NCI-H345 treated with DMSO at 0.1 percent for 48 hours (cell line): ENCODE data around the gene ADD1.

ENCODE experiments used
- DNase-seq: peaks from one replicate; lab custom pipeline; 2025; ENCODE audit not compliant: unreplicated experiment; lab: John Stamatoyannopoulos, UW

ADD1 gene

DNA sequence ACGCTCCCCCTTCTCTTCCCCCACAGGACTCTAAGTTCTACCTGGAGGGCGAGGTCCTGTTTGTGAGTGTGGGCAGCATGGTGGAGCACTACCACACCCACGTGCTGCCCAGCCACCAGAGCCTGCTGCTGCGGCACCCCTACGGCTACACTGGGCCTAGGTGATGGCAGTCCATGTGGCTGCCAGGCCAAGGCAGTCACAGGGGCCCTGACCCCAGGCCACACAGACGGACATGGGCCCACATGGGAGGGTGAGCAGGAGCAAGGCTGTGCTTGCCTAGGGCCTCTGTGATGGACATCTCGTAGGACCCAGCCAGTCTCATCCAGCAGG lies 10.0 kb upstream of the ADD1 start:
- DNase-seq: no peak

DNA sequence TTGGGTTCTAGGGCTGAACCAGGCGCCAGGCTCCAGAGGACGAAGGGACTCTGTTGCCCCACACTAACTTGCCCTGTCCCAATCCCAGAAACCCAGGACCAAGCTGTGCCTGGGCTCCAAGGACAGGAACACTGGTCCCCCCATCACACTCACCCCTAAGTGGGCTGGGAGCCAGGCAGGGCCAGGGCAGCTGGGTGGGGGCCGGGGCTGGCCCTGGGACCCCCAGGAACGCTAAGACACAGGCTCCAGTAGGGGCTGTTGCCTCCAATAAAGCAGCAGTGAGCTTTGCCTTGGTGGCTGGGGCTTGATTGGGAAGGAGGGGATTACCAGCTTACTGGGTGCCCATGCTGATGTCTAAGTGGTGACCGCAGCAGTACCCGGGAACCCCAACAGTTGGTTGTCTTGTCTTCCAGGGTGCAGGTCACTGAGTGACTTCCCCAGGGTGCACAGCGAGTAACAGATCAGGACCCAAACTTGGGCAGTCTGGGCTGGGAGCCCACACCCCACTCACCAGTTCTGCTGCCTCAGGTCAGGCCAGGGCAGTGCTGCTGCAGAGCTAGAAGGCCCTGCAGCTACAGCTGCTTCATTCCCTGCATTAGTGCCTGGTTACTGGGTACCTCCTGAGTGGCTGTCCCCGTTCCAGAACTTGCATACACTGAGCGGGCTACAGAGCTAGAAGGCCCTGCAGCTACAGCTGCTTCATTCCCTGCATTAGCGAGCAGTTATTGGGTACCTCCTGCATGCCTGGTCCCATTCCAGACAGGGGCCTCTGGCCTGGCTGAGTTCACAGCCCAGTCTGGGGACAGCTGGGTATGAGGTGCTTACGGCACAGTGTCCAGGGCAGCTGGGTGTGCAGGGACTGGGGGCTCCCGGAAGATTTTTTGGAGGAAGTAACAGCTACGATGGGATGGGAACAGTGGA lies 9.4 kb upstream of the ADD1 start:
- no peak for DNase-seq

DNA sequence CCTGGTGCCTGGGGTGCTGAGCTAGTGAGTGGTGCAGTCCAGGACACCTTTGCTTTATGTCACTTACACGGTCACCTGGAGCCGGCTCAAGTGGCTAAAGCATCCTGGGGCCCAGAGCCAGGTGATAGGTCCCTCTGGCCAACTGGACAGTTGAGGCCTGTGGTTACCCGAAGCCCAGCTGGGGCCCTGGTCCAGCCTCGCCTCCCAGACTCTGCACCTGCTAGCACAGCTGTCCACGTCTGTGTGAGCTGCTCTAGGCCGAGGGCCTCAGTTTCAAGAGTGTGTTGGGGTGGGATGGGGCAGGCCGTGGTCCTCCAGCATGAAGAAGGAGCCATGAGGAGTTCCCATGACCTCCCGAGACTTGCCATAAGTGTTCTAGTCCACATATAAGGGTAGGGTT lies 7.7 kb upstream of the ADD1 start:
- no peak for DNase-seq

DNA sequence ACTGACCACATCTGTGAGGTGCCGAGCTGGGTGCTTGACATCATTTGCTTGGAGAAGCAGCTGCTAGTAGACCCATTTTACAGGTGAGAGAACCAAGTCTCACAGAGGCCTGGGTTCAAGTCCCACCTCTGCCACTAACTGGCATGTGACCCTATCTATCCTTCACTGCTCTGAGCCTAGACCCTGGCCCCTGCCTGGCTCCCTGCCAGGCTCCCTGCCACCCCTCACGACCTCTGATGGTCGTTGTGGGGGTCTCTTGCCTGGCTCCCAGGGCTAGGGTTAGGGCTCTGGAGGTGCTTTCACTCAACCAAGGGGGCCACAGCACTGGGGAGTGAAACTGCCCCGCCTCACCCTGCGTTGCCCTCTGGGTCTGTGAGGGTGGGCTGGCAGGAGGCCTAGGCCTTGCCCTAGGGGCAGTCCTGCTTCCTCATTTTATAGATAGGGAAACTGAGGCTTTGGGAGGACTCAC lies 7.2 kb upstream of the ADD1 start:
- DNase-seq: no peak

DNA sequence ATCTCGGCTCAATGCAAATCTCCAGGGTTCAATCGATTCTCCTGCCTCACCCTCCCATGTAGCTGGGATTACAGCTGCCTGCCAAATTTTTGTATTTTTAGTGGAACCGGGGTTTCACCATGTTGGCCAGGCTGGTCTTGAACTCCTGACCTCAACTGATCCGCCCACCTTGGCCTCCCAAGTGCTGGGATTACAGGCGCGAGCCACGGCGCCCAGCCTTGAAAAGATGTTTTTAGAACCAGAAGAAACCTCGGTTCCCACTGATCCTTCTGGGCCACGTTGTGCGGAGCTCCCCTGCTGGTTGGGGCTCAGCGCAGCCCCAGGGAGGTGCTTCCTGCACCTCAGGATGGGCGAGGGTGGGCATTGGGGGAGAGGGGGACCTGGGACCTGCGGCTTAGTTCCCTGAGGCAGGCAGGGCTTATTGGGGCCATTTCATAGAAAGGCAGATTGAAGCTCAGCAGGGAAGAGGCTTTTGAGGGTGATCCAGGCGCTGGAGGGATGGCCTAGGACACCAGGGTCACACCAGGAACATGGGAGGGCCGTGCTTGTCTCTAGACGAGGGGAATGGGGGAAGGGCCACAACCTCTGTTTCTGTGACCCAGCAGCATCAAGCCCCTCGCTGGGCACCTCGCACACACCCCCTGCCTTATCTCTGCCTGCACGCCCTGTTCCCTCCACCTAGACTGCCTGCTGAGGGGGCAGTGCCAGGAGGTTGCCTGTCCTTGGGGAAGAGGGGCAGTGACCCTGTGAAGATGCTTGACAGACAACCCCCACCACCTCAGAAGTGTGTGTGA lies 6.3 kb upstream of the ADD1 start:
- DNase-seq: no peak

DNA sequence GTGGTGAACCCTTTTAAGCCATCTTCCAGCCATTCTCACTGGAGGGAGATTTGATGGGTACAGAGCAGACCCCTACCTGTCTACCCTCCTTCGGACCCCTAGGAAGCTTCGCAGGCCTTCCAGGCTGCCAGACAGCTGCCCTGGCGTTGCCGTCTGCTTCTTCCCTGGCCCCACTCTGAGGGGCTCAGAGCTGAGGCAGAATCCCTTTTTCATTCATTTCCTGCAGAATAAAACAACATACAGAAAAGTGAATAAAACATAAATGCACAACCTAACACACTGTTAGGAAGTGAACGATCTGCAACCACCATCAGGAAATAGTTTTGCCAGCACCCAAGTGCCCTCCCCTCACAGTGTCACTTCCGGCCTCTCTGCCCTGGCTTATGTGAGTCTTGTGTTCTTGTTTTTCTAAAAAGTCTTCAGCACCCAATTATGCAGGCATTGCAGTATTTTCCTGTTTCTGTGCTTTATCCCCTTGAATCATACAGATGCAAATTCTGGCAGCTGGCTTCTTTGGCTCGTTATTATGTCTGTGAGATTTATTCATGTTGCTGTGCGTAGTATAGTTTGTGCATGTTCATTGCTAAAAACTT lies 5.6 kb upstream of the ADD1 start:
- no peak for DNase-seq

DNA sequence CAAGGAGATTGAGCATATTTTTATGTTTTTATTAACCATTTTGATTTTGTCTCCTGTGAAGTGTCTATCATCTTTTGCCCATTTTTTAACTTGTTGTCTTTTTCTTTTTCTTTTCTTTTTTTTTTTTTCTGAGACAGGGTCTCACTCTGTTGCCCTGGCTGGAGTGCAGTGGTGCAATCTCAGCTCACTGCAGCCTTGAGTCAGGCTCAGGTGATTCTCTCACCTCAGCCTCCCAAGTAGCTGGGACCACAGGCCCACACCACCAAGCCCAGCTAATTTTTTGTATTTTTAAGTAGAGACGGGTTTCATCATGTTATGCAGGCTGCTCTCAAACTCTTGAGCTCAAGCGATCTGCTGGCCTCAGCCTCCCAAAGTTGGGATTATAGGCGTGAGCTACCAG lies 4.6 kb upstream of the ADD1 start:
- no peak for DNase-seq

DNA sequence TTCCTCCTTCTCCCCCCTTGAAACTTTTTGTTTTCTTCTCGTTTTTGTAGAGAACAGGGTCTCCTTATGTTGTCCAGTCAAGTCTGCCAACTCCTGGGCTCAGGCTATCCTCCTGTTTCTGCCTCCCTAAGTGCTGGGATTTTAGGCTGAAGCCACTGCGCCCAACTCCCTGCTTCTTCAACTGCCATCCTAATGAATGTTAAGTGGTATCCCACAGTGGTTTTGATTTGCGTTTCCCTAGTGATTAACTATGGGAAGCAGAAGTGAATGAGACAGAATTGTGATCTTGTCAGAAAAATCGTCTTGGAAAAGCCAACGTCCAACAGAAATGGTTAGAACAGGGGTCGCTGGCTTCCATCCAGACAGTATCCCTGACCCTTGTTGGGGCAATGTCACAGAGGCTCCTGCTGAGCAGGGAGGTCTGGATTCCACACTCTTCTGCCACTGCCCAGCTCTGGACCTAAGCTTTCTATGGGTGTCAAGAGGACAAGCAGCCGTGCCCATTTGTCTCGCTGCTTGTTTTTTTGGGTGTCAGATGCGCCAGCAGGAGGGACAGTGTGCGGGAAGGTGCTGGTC lies 869 bp upstream of the ADD1 start:
- no peak for DNase-seq

DNA sequence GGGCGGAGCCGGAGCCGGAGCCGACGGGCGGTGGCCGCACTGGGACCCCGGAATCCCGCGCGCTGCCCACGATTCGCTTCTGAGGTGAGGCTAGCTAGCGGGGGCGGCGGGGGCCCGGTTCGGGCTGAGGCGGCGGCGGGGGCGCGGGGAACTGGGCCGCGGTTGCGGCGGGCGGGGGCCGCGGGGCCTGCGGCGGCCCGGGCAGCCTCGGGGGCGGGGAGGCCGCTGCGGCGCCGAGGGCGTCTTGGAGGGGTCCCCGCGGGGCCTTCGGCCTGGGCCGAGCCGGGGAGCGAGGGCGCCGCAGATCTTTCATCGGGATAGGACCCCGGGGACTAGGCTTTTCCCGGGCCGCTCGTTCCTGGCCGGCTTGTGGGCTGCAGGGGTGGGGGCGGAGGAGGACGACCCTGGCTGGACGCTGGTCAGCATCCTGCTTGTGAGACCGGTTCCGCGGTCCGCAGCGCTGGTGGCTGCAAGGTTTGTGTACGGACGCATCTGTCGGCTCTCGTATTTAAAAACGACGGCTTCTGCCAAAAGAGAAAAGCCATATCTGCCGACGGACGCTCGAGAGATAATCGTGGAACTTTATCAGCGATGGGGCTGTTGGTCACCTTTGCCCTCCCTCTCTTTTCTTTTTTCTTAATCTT lies 419 bp downstream of the ADD1 start:
- DNase-seq: no peak

DNA sequence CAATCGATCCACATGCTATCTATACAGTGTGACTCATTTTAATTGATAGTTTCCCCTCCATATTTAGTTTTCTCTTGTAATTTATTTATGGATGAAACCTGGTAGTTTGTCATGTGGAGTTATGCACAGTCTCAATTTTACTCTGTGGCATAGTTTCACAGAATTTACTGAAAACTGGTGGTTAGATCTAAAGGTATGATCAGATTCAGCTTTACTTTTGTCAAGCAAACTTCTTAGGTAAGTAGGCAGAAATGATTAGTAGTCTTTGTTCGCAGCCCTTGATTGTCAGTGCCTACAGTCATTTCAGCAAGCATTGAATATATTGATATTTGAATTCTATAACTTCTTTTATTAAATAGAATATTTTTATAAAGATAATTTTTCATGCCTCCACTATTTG lies 2.5 kb downstream of the ADD1 start:
- DNase-seq: no peak

DNA sequence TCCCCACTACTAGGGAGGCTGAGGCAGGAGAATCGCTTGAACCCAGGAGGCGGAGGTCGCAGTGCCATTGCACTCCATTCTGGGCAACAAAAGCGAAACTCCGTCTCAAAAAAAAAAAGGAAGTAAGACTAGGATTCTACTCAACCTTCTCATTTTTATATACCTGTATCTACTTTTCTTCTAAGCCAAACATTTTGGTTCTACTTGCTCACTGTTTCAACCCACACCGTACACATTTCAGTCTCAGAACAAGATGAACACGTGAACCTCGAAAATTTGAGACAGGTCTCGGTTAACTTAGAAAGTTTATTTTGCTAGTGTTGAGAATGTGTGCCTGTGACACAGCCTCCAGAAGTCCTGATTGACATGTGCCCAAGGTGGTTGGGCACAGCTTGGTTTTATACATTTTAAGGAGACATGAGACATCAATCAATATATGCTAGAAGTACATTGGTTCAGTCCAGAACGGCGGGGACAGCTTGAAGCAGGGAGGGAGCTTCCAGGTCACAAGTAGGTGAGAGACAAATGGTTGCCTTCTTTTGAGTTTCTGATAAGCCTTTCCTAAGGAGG lies 3.7 kb downstream of the ADD1 start:
- no peak for DNase-seq

DNA sequence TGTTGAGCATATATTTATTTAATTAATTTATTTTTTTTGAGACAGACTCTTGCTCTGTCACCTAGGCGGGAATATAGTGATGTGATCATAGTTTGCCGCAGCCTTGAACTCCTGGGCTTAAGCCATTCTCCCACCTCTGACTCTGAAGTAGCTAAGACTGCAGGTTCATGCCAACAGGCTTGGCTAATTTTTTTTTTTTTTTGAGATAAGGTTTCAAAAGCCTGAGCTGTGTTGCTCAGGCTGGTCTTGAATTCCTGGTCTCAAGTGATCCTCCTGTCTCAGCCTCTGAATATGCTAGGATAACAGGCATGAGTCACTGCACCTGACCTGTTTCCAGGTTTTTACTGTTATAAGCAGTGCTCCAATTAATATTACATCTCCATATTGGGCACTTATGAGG lies 4.8 kb downstream of the ADD1 start:
- DNase-seq: no peak

DNA sequence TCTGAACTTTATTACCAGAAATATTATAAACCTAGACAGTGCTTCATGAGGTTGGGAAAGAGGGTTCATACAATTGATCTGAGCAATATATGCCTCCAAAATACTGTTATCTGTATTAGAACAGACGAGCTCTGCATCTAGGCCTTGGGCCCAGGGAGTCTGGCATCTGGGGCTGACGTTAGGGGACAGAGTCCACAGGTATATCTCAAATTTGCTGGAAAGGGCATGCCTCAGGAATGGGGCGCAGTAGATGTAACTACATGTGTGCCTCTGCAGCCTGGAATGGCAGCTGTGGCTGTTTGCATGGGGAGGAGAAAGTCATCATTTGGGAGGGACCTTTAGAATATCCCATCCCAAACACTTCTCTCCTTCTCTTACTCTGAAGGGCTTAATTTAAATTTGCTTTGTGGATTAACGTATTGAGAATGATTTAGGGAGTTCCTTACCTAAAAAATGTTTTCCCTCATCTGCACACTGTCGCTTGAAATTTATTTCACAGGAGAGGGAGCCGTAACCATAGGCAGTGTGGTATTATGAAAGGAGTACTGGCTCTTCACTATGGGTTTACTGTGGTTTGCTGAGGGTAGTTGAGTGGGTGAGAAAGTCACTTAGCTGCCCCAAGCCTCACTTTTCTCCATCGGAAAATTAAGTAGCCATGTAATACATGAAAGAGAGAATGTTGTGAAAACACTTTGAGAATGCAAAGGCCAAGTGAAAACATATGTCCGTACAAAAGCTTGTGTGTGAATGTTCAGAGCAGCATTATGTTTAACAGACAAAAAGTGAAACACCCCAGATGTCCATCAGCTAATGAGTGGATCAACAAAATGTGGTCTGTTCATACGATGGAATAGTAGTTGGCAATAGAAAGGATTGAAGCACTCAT lies 5.9 kb downstream of the ADD1 start:
- DNase-seq: no peak

DNA sequence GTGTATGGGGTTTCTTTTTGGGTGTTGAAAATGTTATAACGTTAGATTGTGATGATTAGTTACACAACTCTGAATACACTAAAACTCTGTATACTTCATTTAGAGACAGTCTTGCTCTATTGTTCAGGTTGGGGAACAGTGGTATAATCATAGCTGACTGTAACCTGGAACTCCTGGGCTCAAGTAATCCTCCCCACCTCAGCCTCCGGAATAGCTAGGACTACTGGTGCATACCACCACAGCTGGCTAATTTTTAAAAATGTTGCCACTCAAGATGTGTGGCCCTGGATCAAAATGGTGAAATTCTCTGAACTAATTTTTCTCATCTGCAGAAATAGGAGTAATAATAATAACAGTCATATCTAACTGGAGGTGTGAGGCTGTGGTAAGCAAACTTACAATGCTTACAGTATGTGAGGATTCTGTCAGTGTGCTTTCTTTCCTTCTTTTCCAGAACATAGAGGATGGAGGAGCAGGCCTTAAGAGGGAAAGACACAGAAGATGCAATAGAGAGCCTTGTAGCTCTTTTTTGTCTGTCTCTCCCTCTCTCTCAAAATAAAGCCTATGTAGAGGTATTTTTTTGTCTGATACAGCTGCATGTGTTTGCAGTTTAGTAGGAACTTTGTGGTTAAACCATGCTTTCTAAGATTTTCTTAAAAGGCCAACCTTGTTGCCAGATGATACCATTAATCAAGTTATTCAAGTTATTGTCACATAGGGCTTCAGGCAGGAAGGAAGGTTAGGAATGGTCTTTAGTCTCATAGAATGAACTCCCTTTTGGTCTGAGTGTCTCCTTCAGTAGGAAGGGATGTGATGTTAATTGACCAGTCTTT lies 7.5 kb downstream of the ADD1 start:
- DNase-seq: no peak

DNA sequence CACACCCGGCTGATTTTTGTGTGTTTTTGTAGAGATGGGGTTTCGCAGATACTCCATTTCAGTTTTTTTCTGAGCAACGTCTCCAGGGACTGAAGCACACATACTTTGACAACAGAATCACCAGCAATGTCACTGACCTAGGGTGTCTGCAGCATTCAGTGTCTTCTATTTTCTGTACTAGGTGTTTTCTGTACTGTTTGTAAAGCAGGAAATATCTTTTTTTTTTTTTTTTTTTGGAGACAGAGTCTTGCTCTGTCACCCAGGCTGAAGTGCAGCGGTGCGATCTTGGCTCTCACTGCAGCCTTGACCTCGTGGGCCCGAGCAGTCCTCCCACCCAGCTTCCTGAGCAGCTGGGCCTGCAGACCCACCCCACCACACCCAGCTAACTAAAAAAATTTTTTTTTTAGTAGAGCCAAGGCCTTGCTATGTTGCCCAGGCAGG lies 8.9 kb downstream of the ADD1 start:
- no peak for DNase-seq

DNA sequence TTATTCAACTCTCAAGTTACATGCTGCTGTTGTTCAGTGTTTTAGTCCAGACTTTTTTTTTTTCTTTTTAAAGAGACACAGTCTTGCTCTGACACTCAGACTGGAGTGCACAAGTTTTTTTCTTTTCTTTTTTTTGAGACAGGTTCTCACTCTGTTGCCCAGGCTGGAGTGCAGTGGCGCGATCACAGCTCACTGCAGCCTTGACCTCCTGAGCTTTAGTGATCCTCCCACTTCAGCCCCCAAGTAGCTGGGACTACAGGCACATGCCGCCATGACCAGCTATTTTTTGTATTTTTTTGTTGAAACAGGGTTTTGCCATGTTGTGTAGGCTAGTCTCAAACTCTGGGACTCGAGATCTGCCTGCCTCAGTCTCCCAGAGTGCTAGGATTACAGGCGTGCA lies 11.9 kb downstream of the ADD1 start:
- DNase-seq: no peak

DNA sequence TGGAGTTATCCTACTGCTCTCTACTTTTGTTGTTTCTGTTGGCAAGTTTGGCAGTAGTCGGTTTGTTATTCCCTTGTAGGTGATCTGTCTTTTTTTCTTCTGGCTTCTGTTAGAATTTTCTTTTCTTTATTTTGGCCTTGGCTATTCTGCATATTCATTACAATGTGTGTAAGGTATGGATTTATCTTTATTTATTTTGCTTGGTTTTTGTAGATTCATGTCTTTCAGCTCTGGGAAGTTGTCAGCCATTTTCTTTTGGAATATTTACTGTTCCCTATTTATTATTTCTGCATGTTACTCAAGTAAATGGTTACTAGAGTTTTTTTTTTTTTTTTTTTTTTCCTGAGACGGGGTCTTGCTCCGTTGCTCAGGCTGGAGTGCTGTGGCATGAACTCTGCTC lies 12.6 kb downstream of the ADD1 start:
- DNase-seq: no peak

DNA sequence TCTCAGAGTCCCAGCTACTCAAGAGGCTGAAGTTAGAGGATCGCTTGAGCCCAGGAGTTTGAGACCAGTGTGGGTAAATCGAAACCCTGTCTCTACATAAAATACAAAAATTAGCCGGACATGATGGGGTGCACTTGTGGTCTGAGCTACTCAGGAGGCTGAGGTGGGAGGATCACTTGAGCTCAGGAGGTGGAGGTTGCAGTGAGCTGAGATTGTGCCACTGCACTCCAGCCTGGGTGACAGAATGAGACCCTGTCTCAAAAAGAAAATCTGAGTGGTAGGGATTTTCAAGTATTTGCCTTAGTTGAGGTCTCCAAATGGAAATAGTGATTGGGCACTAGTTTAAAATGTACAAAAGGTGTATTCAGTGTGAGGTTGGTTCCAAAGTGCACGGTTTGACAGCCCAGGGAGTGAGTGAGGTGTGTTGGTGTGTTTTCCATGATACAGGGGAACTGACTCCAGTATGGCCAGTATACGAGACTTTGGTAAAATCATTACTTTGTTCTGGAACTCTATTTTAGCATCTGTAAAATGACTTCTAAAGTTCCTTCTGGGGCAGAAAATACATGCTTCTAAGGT lies 13.8 kb downstream of the ADD1 start:
- DNase-seq: no peak
